Right ventricle myocardium inferior (tissue), 1 donor: Measurements from ENCODE around the gene IKBKE. TPM values are rescaled to one million over a fixed set of nuclear protein-coding genes. Genes with fewer than 3 reads are reported as not detected.
"Not testable (repeated sequence)": the region's sequence is repeated elsewhere in the genome, so short reads cannot be mapped to it uniquely, and the experiment has no call there.

Experiments
- ATAC-seq: fragments of 200-7000 bp; cut with Tn5 transposase; one replicate; pipeline ENCODE4 v1.9.1; 2020; ENCODE audit warnings: mild to moderate bottlenecking, moderate library complexity
- DNase-seq: peaks from one replicate; pipeline ENCODE4 v3.0.0; 2021; ENCODE audit errors: missing footprints
- intact Hi-C: fragments of 100-400 bp; cut with DNase I; formaldehyde crosslinking; loops from one replicate; pipeline ENCODE4 v1.11.0; 2022
- total RNA-seq: library from RNA; stranded (reverse); fragmentation: NEBNext Ultra II Directional; extraction: Animal tissue kit (Norgen Biotek cat#: 25700); gene quantifications from one replicate; pipeline ENCODE4 v1.2.1, GENCODE V29; 2021
- donor health status: DM: no; HTN: yes; CAD: no; lungs with severe emphysema.

IKBKE gene
- total RNA-seq, 1 donor from 2014 or later = 0.62 TPM

GRCh38 chr1:206469411-206469932 is 804 bp upstream of the IKBKE start:
- DNase-seq (no peak), ATAC-seq (no peak)
- intact Hi-C loops = no loop called here

GRCh38 chr1:206470692-206471414 is 577 bp downstream of the IKBKE start:
- intact Hi-C loops = no loop called here
- peak; percentile 23 for ATAC-seq
- DNase-seq = no peak

- no peak for DNase-seq
- intact Hi-C loops = no loop called here
- ATAC-seq = no peak
These were observed 1.1 kb downstream of the IKBKE start for GRCh38 chr1:206471415-206471801.

- DNase-seq = no peak
- intact Hi-C loops = no loop called here
- ATAC-seq = no peak
These were observed 1.7 kb downstream of the IKBKE start for GRCh38 chr1:206472024-206472423.

- intact Hi-C loops = no loop called here
- DNase-seq (no peak), ATAC-seq (peak; percentile 20)
These were observed 2.2 kb downstream of the IKBKE start for GRCh38 chr1:206472454-206472853.

GRCh38 chr1:206472886-206473285 is 2.6 kb downstream of the IKBKE start:
- intact Hi-C loops = no loop called here
- ATAC-seq (no peak), DNase-seq (no peak)

GRCh38 chr1:206476058-206476457 is 5.8 kb downstream of the IKBKE start:
- ATAC-seq = no peak
- intact Hi-C loops = no loop called here
- DNase-seq = peak; percentile 57

GRCh38 chr1:206476591-206476990 is 6.3 kb downstream of the IKBKE start:
- intact Hi-C loops = no loop called here
- no peak for DNase-seq
- ATAC-seq = no peak

- no peak for ATAC-seq
- intact Hi-C loops = no loop called here
- peak; percentile 56 for DNase-seq
These were observed 6.8 kb downstream of the IKBKE start for GRCh38 chr1:206477110-206477509.

- intact Hi-C loops = no loop called here
- DNase-seq (no peak), ATAC-seq (no peak)
These were observed 7.5 kb downstream of the IKBKE start for GRCh38 chr1:206477581-206478380.

GRCh38 chr1:206478746-206479145 is 8.5 kb downstream of the IKBKE start:
- no peak for ATAC-seq
- DNase-seq = no peak
- intact Hi-C loops = no loop called here

GRCh38 chr1:206479183-206480125 is 9.2 kb downstream of the IKBKE start:
- peak; percentile 47 for ATAC-seq
- intact Hi-C loops = loop anchor here (10.0 kb wide), 1 partner anchor 505 kb away; no protein-coding TSS in a partner anchor
- peak; percentile 72 for DNase-seq

- intact Hi-C loops = loop anchor here (10.0 kb wide), 1 partner anchor 505 kb away; no protein-coding TSS in a partner anchor
- ATAC-seq (no peak), DNase-seq (no peak)
These were observed 9.9 kb downstream of the IKBKE start for GRCh38 chr1:206480211-206480610.

GRCh38 chr1:206482611-206483010 is 12.3 kb downstream of the IKBKE start:
- no peak for ATAC-seq
- intact Hi-C loops = loop anchor here (10.0 kb wide), 1 partner anchor 502 kb away; no protein-coding TSS in a partner anchor
- peak; percentile 51 for DNase-seq

- intact Hi-C loops = loop anchor here (10.0 kb wide), 1 partner anchor 501 kb away; no protein-coding TSS in a partner anchor
- not testable (repeated sequence) for DNase-seq, ATAC-seq
These were observed 13.6 kb downstream of the IKBKE start for GRCh38 chr1:206483864-206484263.

GRCh38 chr1:206484901-206485300 is 14.6 kb downstream of the IKBKE start:
- peak; percentile 41 for DNase-seq
- no peak for ATAC-seq
- intact Hi-C loops = loop anchor here (5.0 to 10.0 kb wide), 2 partner anchors 427 to 500 kb away; no protein-coding TSS in a partner anchor

GRCh38 chr1:206486995-206487788 is 16.9 kb downstream of the IKBKE start:
- intact Hi-C loops = loop anchor here (5.0 to 10.0 kb wide), 2 partner anchors 425 to 498 kb away; no protein-coding TSS in a partner anchor
- DNase-seq (peak; percentile 45), ATAC-seq (peak; percentile 53)

- DNase-seq (no peak), ATAC-seq (no peak)
- intact Hi-C loops = loop anchor here (5.0 to 10.0 kb wide), 2 partner anchors 424 to 497 kb away; no protein-coding TSS in a partner anchor
These were observed 17.7 kb downstream of the IKBKE start for GRCh38 chr1:206487970-206488369.
